Measurements from ENCODE around the gene CYFIP1. TPM values are rescaled to one million over a fixed set of nuclear protein-coding genes. Genes with fewer than 3 reads are reported as not detected.

The CYFIP1 gene
- total RNA-seq, 1 donor from 2014 or later, result 116 TPM

DNA sequence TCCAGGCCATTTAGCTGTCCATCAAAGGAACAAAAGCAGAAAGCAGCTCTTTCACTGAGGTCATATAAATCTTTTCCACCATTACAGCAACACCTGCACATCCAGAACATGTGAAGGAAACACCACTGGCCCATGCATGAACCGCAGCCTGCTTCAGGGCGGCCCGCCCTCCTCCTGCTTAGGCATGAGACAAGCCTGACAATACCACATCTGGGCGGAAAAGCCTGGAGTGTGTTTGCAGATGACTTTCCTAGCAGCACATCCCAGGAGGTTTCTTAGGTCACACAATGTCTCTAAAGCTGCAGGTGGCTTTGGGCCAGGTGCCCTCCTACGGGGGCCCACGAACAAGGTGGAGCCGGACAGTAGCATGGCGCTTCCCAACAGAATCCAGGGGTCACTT, 19.6 kb downstream of the CYFIP1 start:
- H3K27ac Mint-ChIP-seq (ENCODE audit: unreplicated experiment), result no peak overlapping the region
- peaks cover 2% of the 10 kb centered on the region for H3K36me3 Mint-ChIP-seq (ENCODE audit: low read depth, unreplicated experiment)
- peaks cover 40% of the 10 kb centered on the region for H3K4me1 Mint-ChIP-seq (ENCODE audit: low read depth, unreplicated experiment)
- no peak overlapping the region for H3K9ac ChIP-seq (ENCODE audit: low read length)
- H3K4me2 ChIP-seq (ENCODE audit: low read length), result no peak overlapping the region
- no peaks in the 10 kb centered on the region for H3K27me3 Mint-ChIP-seq (ENCODE audit: low read depth, unreplicated experiment)
- H3K27me3 ChIP-seq (ENCODE audit: insufficient read depth, low read length), result no peaks in the 10 kb centered on the region
- TF ChIP-seq, protein P1, sequence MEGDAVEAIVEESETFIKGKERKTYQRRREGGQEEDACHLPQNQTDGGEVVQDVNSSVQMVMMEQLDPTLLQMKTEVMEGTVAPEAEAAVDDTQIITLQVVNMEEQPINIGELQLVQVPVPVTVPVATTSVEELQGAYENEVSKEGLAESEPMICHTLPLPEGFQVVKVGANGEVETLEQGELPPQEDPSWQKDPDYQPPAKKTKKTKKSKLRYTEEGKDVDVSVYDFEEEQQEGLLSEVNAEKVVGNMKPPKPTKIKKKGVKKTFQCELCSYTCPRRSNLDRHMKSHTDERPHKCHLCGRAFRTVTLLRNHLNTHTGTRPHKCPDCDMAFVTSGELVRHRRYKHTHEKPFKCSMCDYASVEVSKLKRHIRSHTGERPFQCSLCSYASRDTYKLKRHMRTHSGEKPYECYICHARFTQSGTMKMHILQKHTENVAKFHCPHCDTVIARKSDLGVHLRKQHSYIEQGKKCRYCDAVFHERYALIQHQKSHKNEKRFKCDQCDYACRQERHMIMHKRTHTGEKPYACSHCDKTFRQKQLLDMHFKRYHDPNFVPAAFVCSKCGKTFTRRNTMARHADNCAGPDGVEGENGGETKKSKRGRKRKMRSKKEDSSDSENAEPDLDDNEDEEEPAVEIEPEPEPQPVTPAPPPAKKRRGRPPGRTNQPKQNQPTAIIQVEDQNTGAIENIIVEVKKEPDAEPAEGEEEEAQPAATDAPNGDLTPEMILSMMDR (IDR thresholded peaks at IDR 0.05; ENCODE audit: insufficient read depth, low read depth, low read length), result no peak
- TF ChIP-seq EZH2 (IDR thresholded peaks at IDR 0.05; ENCODE audit: insufficient read depth, low read length), result no peak
- no peak for DNase-seq (ENCODE audit: low read depth)
- H2AFZ ChIP-seq (ENCODE audit: low read depth, low read length), result no peak overlapping the region
- no peak overlapping the region for H3K4me3 Mint-ChIP-seq (ENCODE audit: unreplicated experiment)
- no peaks in the 10 kb centered on the region for H3K9me3 Mint-ChIP-seq (ENCODE audit: unreplicated experiment)
- H3K79me2 ChIP-seq (ENCODE audit: insufficient read depth, low read length), result peaks cover 95% of the 10 kb centered on the region
- no peaks in the 10 kb centered on the region for H3K9me3 ChIP-seq (ENCODE audit: insufficient read depth, low read depth, low read length)
- H3K4me1 ChIP-seq (ENCODE audit: insufficient read depth, low read length), result peaks cover 27% of the 10 kb centered on the region
- no peak overlapping the region for H3K27ac ChIP-seq (ENCODE audit: low read depth, low read length)
- no peaks in the 10 kb centered on the region for H3K36me3 ChIP-seq (ENCODE audit: insufficient read depth, low read length)
- no peak overlapping the region for H3K4me3 ChIP-seq (ENCODE audit: insufficient read depth, low read depth, low read length)
- peaks cover 91% of the 10 kb centered on the region for H4K20me1 ChIP-seq (ENCODE audit: insufficient read depth, low read length)
- FAIRE-seq, result no peak

- Histone ChIP-seq H3K9me3 (ENCODE audit: insufficient read depth, low read depth, low read length) (no peaks in the 10 kb centered on the region), H3K4me3 (ENCODE audit: insufficient read depth, low read depth, low read length) (no peak overlapping the region), H3K4me1 (ENCODE audit: insufficient read depth, low read length) (peaks cover 27% of the 10 kb centered on the region), H2AFZ (ENCODE audit: low read depth, low read length) (no peak overlapping the region), H3K27ac (ENCODE audit: low read depth, low read length) (no peak overlapping the region), H3K36me3 (ENCODE audit: insufficient read depth, low read length) (no peaks in the 10 kb centered on the region), H3K27me3 (ENCODE audit: insufficient read depth, low read length) (no peaks in the 10 kb centered on the region), H4K20me1 (ENCODE audit: insufficient read depth, low read length) (peaks cover 91% of the 10 kb centered on the region), H3K79me2 (ENCODE audit: insufficient read depth, low read length) (peaks cover 95% of the 10 kb centered on the region), H3K4me2 (ENCODE audit: low read length) (no peak overlapping the region), H3K9ac (ENCODE audit: low read length) (no peak overlapping the region)
- Mint-ChIP-seq H3K9me3 (ENCODE audit: unreplicated experiment) (no peaks in the 10 kb centered on the region), H3K4me3 (ENCODE audit: unreplicated experiment) (no peak overlapping the region), H3K36me3 (ENCODE audit: low read depth, unreplicated experiment) (peaks cover 2% of the 10 kb centered on the region), H3K27me3 (ENCODE audit: low read depth, unreplicated experiment) (no peaks in the 10 kb centered on the region), H3K4me1 (ENCODE audit: low read depth, unreplicated experiment) (peaks cover 40% of the 10 kb centered on the region), H3K27ac (ENCODE audit: unreplicated experiment) (no peak overlapping the region)
- TF ChIP-seq EZH2 (IDR thresholded peaks at IDR 0.05; ENCODE audit: insufficient read depth, low read length), result no peak
- TF ChIP-seq, protein P1 (IDR thresholded peaks at IDR 0.05; ENCODE audit: insufficient read depth, low read depth, low read length), result no peak
- DNase-seq (ENCODE audit: low read depth), result no peak
- no peak for FAIRE-seq
Measured at GRCh38 chr15:22960126-22960525, 20.0 kb downstream of the CYFIP1 start.

DNA sequence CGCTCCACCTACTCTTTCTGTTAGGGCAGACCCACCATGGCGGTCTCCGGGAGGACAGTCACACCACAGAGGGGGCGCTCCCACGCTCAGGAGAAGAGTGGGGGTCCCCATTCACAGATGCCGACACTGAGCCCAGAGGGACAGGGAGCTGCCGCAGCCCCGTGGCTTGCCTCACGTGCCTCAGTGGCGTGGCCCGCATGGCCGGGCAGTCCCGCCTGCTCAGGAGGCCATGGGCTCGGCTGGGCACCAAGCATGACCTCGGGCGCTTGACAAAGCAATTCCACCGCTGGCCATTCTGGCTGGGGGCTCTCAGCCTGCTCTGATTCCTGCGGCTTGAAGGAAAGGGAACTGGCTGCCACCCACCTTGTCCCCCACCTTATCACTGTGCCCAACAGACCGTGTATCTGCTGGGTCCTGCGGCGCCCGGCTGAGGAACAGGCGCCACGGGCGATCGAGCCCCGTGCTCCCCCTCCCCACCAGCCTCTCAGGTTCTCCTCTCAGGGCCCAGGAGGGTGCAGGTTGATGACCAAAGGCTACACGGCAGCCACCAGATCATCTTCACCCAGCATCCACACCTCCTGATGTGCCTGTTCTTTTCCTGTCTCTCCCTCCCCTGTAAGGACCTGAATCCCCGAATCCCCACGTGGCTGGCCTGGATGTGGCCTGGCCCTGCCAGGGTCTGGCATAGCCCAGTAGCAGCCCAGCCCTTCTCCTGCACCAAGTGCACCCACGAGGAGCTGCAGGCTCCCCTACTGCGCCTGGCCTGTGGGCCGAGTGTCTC, 20.7 kb downstream of the CYFIP1 start:
- TF ChIP-seq EZH2 (IDR thresholded peaks at IDR 0.05; ENCODE audit: insufficient read depth, low read length), result no peak
- TF ChIP-seq, protein P1 (IDR thresholded peaks at IDR 0.05; ENCODE audit: insufficient read depth, low read depth, low read length), result no peak
- Histone ChIP-seq H3K27me3 (ENCODE audit: insufficient read depth, low read length) (no peaks in the 10 kb centered on the region), H3K9me3 (ENCODE audit: insufficient read depth, low read depth, low read length) (no peaks in the 10 kb centered on the region), H3K4me2 (ENCODE audit: low read length) (no peak overlapping the region), H3K4me3 (ENCODE audit: insufficient read depth, low read depth, low read length) (no peak overlapping the region), H2AFZ (ENCODE audit: low read depth, low read length) (no peak overlapping the region), H3K79me2 (ENCODE audit: insufficient read depth, low read length) (peaks cover 95% of the 10 kb centered on the region), H3K4me1 (ENCODE audit: insufficient read depth, low read length) (peaks cover 26% of the 10 kb centered on the region), H3K9ac (ENCODE audit: low read length) (no peak overlapping the region), H3K36me3 (ENCODE audit: insufficient read depth, low read length) (no peaks in the 10 kb centered on the region), H4K20me1 (ENCODE audit: insufficient read depth, low read length) (peaks cover 90% of the 10 kb centered on the region), H3K27ac (ENCODE audit: low read depth, low read length) (no peak overlapping the region)
- H3K27ac Mint-ChIP-seq (ENCODE audit: unreplicated experiment), result peak overlapping the region; percentile 53
- peak overlapping the region; percentile 40 for H3K4me3 Mint-ChIP-seq (ENCODE audit: unreplicated experiment)
- peaks cover 2% of the 10 kb centered on the region for H3K36me3 Mint-ChIP-seq (ENCODE audit: low read depth, unreplicated experiment)
- H3K27me3 Mint-ChIP-seq (ENCODE audit: low read depth, unreplicated experiment), result no peaks in the 10 kb centered on the region
- FAIRE-seq (no peak), DNase-seq (ENCODE audit: low read depth) (no peak)
- no peaks in the 10 kb centered on the region for H3K9me3 Mint-ChIP-seq (ENCODE audit: unreplicated experiment)
- peaks cover 40% of the 10 kb centered on the region for H3K4me1 Mint-ChIP-seq (ENCODE audit: low read depth, unreplicated experiment)

All from astrocyte (in vitro differentiated cells and primary cell).